Liver (tissue), 9 donors: ENCODE results near the gene FAM32A. TPM values are rescaled to one million over a fixed set of nuclear protein-coding genes. Genes with fewer than 3 reads are reported as not detected.
A peak's percentile ranks its signal among the peaks of the same experiment; 100 is the strongest.

ENCODE experiments used
- DNase-seq: peaks from one replicate; pipeline ENCODE4 v3.0.0-alpha.2; 2017; ENCODE audit warnings: low spot score
- H3K27ac ChIP-seq, 2 donors: one replicate each; pipeline ENCODE4 v1.7.0; 2013; ENCODE audit warnings: inconsistent platforms in 2 of 2, low read length in 2 of 2, control low read depth in 1 of 2, low read depth in 1 of 2, mild to moderate bottlenecking in 1 of 2
- H3K27me3 ChIP-seq, 4 donors: one replicate each; pipeline versions ENCODE4 v1.6.1 to v1.7.0; 2013; ENCODE audit warnings: low read length in 3 of 4, inconsistent platforms in 1 of 4, mild to moderate bottlenecking in 1 of 4, moderate library complexity in 1 of 4; ENCODE audit not compliant: control insufficient read depth in 4 of 4, insufficient read depth in 4 of 4
- H3K36me3 ChIP-seq, 4 donors: one replicate each; pipeline versions ENCODE4 v1.6.1 to v1.7.0; 2013; ENCODE audit warnings: low read length in 3 of 4, mild to moderate bottlenecking in 3 of 4, low read depth in 1 of 4, moderate library complexity in 1 of 4; ENCODE audit not compliant: control insufficient read depth in 4 of 4, insufficient read depth in 3 of 4
- H3K4me1 ChIP-seq, 4 donors: one replicate each; pipeline versions ENCODE4 v1.6.1 to v1.7.0; 2013; ENCODE audit warnings: low read length in 3 of 4, mild to moderate bottlenecking in 3 of 4, moderate library complexity in 1 of 4; ENCODE audit not compliant: control insufficient read depth in 4 of 4, insufficient read depth in 4 of 4
- H3K4me3 ChIP-seq, 3 donors: one replicate each; pipeline versions ENCODE4 v1.6.1 to v1.7.0; 2013; ENCODE audit warnings: low read length in 3 of 3, control low read depth in 1 of 3, low read depth in 1 of 3, mild to moderate bottlenecking in 1 of 3
- H3K9ac ChIP-seq, 2 donors: one replicate each; pipeline ENCODE4 v1.7.0; 2013; ENCODE audit warnings: low read length in 2 of 2, mild to moderate bottlenecking in 2 of 2, moderate library complexity in 2 of 2, control low read depth in 1 of 2, low read depth in 1 of 2
- H3K9me3 ChIP-seq, 4 donors: one replicate each; pipeline versions ENCODE4 v1.6.1 to v1.7.0; 2013; ENCODE audit warnings: low read length in 3 of 4; ENCODE audit not compliant: control insufficient read depth in 4 of 4
- FOXA1 ChIP-seq: IDR thresholded peaks from 2 replicates; pipeline ENCODE4 v1.6.1; 2016; ENCODE audit warnings: antibody characterized with exemption
- FOXA2 ChIP-seq: IDR thresholded peaks from 2 replicates; pipeline ENCODE4 v1.6.1; 2016; ENCODE audit warnings: antibody characterized with exemption
- HNF4A ChIP-seq, 2 donors: conservative IDR thresholded peaks; 2 replicates each; pipeline ENCODE4 v1.6.1; 2016; ENCODE audit warnings: antibody characterized with exemption in 2 of 2, mild to moderate bottlenecking in 2 of 2
- JUND ChIP-seq, 2 donors: IDR thresholded peaks; 2 replicates each; pipeline ENCODE4 v1.6.1; 2016; ENCODE audit warnings: antibody characterized with exemption in 2 of 2
- MAX ChIP-seq: IDR thresholded peaks from 2 replicates; pipeline ENCODE4 v1.6.1; 2016; ENCODE audit warnings: antibody characterized with exemption
- NR2F2 ChIP-seq: IDR thresholded peaks from 2 replicates; pipeline ENCODE4 v1.6.1; 2016; ENCODE audit warnings: antibody characterized with exemption
- RAD21 ChIP-seq, 2 donors: IDR thresholded peaks; 2 replicates each; pipeline ENCODE4 v1.6.1; 2016; ENCODE audit warnings: antibody characterized with exemption in 2 of 2, mild to moderate bottlenecking in 2 of 2
- REST ChIP-seq: IDR thresholded peaks from 2 replicates; pipeline ENCODE4 v1.6.1; 2016; ENCODE audit warnings: antibody characterized with exemption, mild to moderate bottlenecking
- RXRA ChIP-seq, 2 donors: IDR thresholded peaks; 2 replicates each; pipeline ENCODE4 v1.6.1; 2017 to 2018; ENCODE audit warnings: antibody characterized with exemption in 2 of 2, mild to moderate bottlenecking in 1 of 2
- SP1 ChIP-seq: IDR thresholded peaks from 2 replicates; pipeline ENCODE4 v1.6.1; 2018; ENCODE audit warnings: antibody characterized with exemption, mild to moderate bottlenecking
- TAF1 ChIP-seq: conservative IDR thresholded peaks from 2 replicates; pipeline ENCODE4 v1.6.1; 2016; ENCODE audit warnings: antibody characterized with exemption, mild to moderate bottlenecking
- ZBTB33 ChIP-seq: IDR thresholded peaks from 2 replicates; pipeline ENCODE4 v1.6.1; 2016; ENCODE audit warnings: antibody characterized with exemption
- WGBS: extraction: QIAGEN DNeasy Blood & Tissue Kit; methylation state at CpG from one replicate; pipeline ENCODE4 v1.1.7; 2013; 5-methylcytosine and 5-hydroxymethylcytosine counted together
- polyA plus RNA-seq, 2 donors: library from polyadenylated mRNA; stranded (reverse) in 1 of 2; unstranded in 1 of 2; fragments of 200-250 nt in 1 of 2; fragments of >200 nt in 1 of 2; fragmentation: Nextera tagmentation in 1 of 2; extraction: Ambion mirVana in 1 of 2; gene quantifications; one replicate each; pipeline versions ENCODE4 v1.2.1 to v1.2.3, GENCODE V29; 2013 to 2015
- total RNA-seq, 2 donors: library from RNA; depleted of rRNA; stranded (reverse); fragments of >200 nt; gene quantifications; one replicate each; pipeline ENCODE4 v1.2.3, GENCODE V29; 2014
- donor health status: healthy.
- donor health status: healthy.
- donor health status: healthy.
- donor health status: healthy.
- donor health status: healthy.

Gene FAM32A
- total and polyA plus RNA-seq, 4 donors: 46.2 to 60.2 (median 52.4) TPM

GRCh38 chr19:16146112-16146511, 39.1 kb upstream of the FAM32A start:
- no peaks in the 10 kb centered on the region for H3K27me3 ChIP-seq
- H3K27ac ChIP-seq: no peak overlapping the region
- H3K9me3 ChIP-seq: no peaks in the 10 kb centered on the region
- WGBS: 78% methylated on average over 5 of the region's 5 CpGs
- no peak overlapping the region for H3K4me3 ChIP-seq
- no peak for TF ChIP-seq TAF1
- TF ChIP-seq FOXA2: no peak
- TF ChIP-seq ZBTB33: no peak
- no peak for TF ChIP-seq NR2F2
- TF ChIP-seq REST: no peak
- no peak for TF ChIP-seq MAX
- TF ChIP-seq SP1: no peak
- no peak for TF ChIP-seq RXRA (IDR thresholded peaks at IDR 0.05)
- no peak for TF ChIP-seq FOXA1
- no peak for TF ChIP-seq HNF4A (conservative IDR thresholded peaks at IDR 0.05)
- TF ChIP-seq JUND (IDR thresholded peaks at IDR 0.05): no peak
- no peak for TF ChIP-seq RAD21 (IDR thresholded peaks at IDR 0.05)
- peaks cover 0 to 2% (median 0%) of the 10 kb centered on the region in 4 donors for H3K4me1 ChIP-seq
- DNase-seq: no peak
- H3K36me3 ChIP-seq: no peaks in the 10 kb centered on the region
- H3K9ac ChIP-seq: no peak overlapping the region

GRCh38 chr19:16148443-16149229, 36.6 kb upstream of the FAM32A start:
- Histone ChIP-seq H3K4me1 (peaks cover 0 to 2% (median 0%) of the 10 kb centered on the region in 4 donors), H3K9me3 (no peaks in the 10 kb centered on the region), H3K36me3 (no peaks in the 10 kb centered on the region), H3K27me3 (no peaks in the 10 kb centered on the region), H3K27ac (peak overlapping the region in 1 of 2 donors; percentile 31), H3K9ac (no peak overlapping the region), H3K4me3 (no peak overlapping the region)
- DNase-seq: no peak
- 84% methylated on average over 8 of the region's 8 CpGs for WGBS
- TF ChIP-seq FOXA1: no peak
